ENCODE data around the gene MRPS27.
A peak's percentile ranks its signal among the peaks of the same experiment; 100 is the strongest.
"Not testable (repeated sequence)": the region's sequence is repeated elsewhere in the genome, so short reads cannot be mapped to it uniquely, and the experiment has no call there.

MRPS27 gene

GRCh38 chr5:72191404-72191803, 128.6 kb downstream of the MRPS27 start:
- DNase-seq = no peak

GRCh38 chr5:72189146-72189545, 130.9 kb downstream of the MRPS27 start:
- DNase-seq = no peak

GRCh38 chr5:72188166-72188565, 131.9 kb downstream of the MRPS27 start:
- no peak for DNase-seq

- DNase-seq = peak; percentile 21
These were observed 132.5 kb downstream of the MRPS27 start for GRCh38 chr5:72187388-72188075.

GRCh38 chr5:72185496-72186329, 134.3 kb downstream of the MRPS27 start:
- no peak for DNase-seq

GRCh38 chr5:72184408-72184807, 135.6 kb downstream of the MRPS27 start:
- no peak for DNase-seq

- no peak for DNase-seq
These were observed 136.9 kb downstream of the MRPS27 start for GRCh38 chr5:72183101-72183520.

- DNase-seq = no peak
These were observed 137.4 kb downstream of the MRPS27 start for GRCh38 chr5:72182686-72183085.

- DNase-seq = no peak
These were observed 139.1 kb downstream of the MRPS27 start for GRCh38 chr5:72180925-72181324.

- DNase-seq = no peak
These were observed 140.1 kb downstream of the MRPS27 start for GRCh38 chr5:72179816-72180440.

- DNase-seq = no peak
These were observed 140.8 kb downstream of the MRPS27 start for GRCh38 chr5:72179028-72179815.

GRCh38 chr5:72177538-72177937, 142.5 kb downstream of the MRPS27 start:
- DNase-seq = no peak

GRCh38 chr5:72172786-72173185, 147.3 kb downstream of the MRPS27 start:
- no peak for DNase-seq

- no peak for DNase-seq
These were observed 148.4 kb downstream of the MRPS27 start for GRCh38 chr5:72171667-72172066.

- DNase-seq = not testable (repeated sequence)
These were observed 148.9 kb downstream of the MRPS27 start for GRCh38 chr5:72171181-72171580.

- no peak for DNase-seq
These were observed 149.9 kb downstream of the MRPS27 start for GRCh38 chr5:72170101-72170500.

All from hematopoietic multipotent progenitor cell treated with erythropoietin and hydrocortisone succinate and interleukin-3 and kit ligand, for 8 days (in vitro differentiated cells).